Fibroblast of mammary gland (primary cell): ENCODE data around the gene ITGBL1.

Experiments used
- DNase-seq: peaks from one replicate; pipeline ENCODE4 v3.0.0-alpha.2; 2010; ENCODE audit warnings: low read depth
- H3K4me3 ChIP-seq: 2 replicates; pipeline ENCODE4 v1.5.1; 2011; ENCODE audit warnings: low read depth, mild to moderate bottlenecking, low read length, moderate library complexity; ENCODE audit not compliant: control insufficient read depth
- TF ChIP-seq, protein P1 (sequence below): conservative IDR thresholded peaks from 2 replicates; pipeline ENCODE4 v1.5.1; 2011; ENCODE audit warnings: low read depth, low read length, inconsistent platforms; ENCODE audit not compliant: control insufficient read depth, insufficient read depth

ITGBL1 gene

DNA sequence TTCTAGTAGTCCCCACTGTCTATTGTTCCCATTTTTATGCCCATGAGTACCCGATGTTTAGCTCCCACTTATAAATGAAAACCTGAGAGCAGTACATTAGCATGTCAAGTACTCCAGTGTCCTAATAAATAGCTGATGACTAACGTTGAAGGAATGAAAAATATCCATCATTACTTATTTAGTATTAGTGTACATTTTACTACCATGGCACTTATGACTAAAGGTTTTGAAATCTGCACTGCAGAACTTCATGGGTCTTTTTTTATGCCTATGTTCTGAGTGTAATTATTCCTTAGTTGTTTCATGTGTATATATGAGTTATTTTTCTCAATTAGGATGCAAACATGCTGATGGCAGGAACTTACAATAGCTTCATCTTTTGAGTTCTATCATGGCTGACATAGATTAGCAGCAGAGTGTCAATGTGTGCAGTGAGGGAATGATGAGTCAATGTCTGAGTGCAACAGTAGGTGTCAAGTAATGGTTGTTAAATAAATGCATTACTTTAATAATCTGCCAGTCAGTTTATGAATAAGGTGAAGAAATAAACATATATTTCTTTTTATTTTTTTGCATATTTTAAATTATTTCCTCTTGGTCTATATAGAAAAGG, 188.4 kb downstream of the ITGBL1 start:
- no peak overlapping the region for H3K4me3 ChIP-seq
- TF ChIP-seq, protein P1, sequence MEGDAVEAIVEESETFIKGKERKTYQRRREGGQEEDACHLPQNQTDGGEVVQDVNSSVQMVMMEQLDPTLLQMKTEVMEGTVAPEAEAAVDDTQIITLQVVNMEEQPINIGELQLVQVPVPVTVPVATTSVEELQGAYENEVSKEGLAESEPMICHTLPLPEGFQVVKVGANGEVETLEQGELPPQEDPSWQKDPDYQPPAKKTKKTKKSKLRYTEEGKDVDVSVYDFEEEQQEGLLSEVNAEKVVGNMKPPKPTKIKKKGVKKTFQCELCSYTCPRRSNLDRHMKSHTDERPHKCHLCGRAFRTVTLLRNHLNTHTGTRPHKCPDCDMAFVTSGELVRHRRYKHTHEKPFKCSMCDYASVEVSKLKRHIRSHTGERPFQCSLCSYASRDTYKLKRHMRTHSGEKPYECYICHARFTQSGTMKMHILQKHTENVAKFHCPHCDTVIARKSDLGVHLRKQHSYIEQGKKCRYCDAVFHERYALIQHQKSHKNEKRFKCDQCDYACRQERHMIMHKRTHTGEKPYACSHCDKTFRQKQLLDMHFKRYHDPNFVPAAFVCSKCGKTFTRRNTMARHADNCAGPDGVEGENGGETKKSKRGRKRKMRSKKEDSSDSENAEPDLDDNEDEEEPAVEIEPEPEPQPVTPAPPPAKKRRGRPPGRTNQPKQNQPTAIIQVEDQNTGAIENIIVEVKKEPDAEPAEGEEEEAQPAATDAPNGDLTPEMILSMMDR: no peak
- peak; percentile 82 for DNase-seq

DNA sequence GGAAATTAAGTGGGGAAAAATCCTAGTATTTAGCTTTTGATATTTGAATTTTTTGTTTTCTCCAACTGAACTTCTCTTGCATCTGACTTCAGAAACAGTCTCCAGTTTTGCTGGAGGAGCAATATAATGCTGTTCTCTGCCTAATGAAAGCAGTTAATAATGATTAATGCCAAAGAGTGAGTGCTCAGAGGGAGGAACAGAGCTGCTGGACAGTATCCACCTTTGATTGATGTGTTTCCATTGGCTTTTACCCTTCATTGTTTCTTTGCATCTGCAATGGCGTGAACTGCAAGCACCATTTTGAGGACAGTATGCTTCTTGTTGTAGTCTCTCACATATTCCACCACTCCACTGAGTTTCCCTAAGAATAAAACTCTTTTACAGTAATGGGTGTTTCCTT, 193.4 kb downstream of the ITGBL1 start:
- DNase-seq: no peak
- no peak overlapping the region for H3K4me3 ChIP-seq
- TF ChIP-seq, protein P1: no peak

DNA sequence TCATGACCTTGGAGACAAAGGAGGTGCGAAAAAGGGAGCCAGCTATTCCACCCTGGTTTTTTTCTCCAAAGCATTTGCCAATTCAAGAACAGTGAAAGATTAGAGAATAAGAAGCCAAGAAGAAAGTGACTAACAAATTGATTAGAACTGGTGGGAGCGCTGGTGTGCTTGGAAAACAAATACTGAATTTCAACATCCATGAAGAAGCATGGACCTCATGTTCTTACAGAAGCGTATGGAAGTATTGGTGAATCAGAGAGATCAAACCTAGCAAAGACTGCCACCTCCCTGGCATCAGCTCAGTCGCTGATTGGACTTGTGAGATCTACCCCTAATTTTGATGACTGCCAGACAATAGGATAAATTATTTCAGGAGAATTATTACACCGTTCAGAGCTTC, 195.3 kb downstream of the ITGBL1 start:
- TF ChIP-seq, protein P1: no peak
- DNase-seq: no peak
- H3K4me3 ChIP-seq: no peak overlapping the region

DNA sequence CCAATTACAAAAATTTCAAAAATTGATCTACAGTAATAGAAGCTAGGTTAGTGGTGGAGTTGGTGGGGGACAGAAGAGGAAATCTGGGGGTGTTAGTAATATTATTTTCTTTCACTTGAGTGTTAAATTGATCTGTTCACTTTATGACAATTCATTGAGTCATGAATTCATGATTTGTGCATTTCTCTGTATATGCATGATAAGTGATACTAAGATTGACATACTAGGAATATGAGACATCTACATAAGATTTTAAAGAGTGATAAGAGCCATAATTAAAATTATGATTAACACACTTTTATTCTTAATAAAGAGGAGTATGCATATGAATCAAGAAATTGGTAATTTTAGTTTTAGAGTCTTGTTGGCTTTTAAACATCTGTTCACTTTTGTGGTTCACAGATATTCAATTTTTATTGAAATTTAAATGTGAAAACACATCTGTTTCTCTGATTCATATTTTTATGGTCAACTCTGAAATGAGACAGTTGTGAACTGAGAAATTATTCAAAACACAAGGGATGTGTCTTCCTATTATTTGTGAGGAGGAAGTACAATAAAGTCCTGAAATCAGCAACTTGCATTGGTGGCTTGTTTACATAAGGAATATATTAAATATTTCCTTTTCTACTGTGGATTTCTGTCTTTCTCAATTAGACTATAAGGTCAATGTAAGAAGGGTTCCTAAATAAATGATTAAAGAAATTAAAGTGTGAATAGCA, 196.5 kb downstream of the ITGBL1 start:
- TF ChIP-seq, protein P1: no peak
- no peak overlapping the region for H3K4me3 ChIP-seq
- DNase-seq: no peak

DNA sequence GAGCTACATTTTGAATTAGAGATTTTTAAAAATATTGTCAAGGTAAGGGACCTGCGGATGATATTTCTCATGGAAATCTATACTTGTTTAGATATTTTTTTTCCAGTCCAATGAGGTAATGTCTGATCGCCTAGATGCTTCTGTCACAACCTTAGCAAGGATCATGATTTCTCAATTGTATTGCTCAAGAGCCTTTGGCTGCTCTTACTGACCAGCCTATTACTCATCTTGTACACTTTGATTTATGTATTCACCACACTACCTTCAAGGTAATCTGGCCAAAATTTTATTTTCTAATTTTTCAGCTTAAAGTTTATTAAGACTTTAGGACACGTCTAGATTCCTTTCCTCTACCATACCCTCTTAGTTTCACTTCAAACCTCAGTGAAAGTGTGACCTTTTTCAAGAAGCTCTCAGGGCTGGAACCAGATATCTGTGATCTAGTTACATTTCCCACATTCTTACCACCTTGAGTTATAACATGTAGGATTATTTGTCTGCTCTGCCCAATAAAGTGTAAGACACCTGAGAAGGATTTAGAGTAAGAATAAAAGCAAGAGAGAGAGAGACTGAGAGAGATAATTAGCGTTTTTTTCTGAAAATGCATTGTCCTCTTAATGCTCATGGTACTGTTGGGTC, 197.1 kb downstream of the ITGBL1 start:
- peak; percentile 91 for DNase-seq

DNA sequence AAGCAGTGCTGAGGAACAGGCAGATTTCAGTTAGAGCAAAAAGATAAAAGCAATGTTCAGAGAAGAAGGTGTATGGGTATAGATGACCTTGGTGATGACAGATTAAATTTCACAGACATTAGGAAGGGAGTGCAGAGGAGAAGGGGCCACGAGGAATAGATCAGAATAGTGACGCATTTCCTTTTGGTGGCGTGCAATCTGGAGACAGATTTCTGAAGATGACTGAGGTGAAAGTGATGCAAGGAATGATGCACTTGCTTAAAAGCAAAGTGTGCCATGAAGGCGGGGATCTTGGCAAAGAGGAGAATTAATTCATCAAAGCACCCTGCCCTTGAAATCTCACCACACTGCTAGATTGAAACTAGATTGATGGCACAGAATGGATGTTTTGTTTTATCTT, 202.4 kb downstream of the ITGBL1 start:
- DNase-seq: peak; percentile 71
- H3K4me3 ChIP-seq: no peak overlapping the region
- TF ChIP-seq, protein P1: no peak

More for the DNA sequence above, 197.1 kb downstream of the ITGBL1 start:
- TF ChIP-seq, protein P1: no peak
- H3K4me3 ChIP-seq: no peak overlapping the region
